NCI-H345 treated with DMSO at 0.1 percent for 48 hours (cell line): Measurements from ENCODE around the gene ZBTB46.
"Not testable (repeated sequence)": the region's sequence is repeated elsewhere in the genome, so short reads cannot be mapped to it uniquely, and the experiment has no call there.

Experiments used
- DNase-seq: peaks from one replicate; lab custom pipeline; 2025; ENCODE audit not compliant: unreplicated experiment; lab: John Stamatoyannopoulos, UW

The ZBTB46 gene, protein sequence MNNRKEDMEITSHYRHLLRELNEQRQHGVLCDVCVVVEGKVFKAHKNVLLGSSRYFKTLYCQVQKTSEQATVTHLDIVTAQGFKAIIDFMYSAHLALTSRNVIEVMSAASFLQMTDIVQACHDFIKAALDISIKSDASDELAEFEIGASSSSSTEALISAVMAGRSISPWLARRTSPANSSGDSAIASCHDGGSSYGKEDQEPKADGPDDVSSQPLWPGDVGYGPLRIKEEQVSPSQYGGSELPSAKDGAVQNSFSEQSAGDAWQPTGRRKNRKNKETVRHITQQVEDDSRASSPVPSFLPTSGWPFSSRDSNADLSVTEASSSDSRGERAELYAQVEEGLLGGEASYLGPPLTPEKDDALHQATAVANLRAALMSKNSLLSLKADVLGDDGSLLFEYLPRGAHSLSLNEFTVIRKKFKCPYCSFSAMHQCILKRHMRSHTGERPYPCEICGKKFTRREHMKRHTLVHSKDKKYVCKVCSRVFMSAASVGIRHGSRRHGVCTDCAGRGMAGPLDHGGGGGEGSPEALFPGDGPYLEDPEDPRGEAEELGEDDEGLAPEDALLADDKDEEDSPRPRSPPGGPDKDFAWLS

DNA sequence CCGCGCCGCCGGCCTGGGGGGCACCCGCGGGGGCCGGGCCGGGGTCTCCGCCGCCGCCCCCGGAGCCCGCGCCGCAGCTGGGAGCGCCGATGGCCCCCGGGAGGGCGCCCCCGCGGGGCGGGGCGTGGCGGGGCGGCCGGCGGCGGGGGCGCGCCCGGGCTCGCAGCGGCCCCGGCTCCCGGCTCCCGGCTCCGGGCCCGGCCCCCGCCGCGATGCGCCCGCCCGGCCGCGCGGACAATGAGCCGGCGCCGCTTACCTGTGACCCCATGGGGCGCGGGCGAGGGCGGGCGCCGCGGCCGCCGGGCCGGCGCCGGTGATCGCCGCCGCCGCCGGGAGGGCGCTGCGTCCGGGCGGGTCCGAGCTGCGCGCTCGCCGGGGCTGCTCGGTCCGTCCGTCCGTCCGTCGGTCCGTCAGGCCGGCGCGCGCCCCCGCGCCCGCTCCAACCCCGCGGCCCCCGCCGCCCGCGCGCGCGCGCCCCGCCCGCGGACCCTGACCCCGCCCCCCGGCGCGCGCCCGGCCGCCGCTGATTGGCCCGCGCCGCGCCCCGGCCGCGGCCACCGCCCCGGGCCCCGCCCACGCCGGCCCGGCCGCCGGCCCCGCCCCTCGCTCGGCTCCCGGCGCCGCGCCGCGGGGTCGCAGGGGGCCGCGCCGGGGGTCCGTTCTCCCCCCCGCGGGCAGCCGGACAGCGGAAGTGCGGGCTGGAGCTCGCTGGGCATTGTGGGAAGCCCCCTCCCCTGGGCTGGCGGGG, at the start of gene ZBTB46:
Gene ZBTB46, minus strand, starts transcription at position 424 of the 748 bp plus-strand sequence. CDS start 40,507 bp downstream, outside the sequence.
- DNase-seq = peak; percentile 30

DNA sequence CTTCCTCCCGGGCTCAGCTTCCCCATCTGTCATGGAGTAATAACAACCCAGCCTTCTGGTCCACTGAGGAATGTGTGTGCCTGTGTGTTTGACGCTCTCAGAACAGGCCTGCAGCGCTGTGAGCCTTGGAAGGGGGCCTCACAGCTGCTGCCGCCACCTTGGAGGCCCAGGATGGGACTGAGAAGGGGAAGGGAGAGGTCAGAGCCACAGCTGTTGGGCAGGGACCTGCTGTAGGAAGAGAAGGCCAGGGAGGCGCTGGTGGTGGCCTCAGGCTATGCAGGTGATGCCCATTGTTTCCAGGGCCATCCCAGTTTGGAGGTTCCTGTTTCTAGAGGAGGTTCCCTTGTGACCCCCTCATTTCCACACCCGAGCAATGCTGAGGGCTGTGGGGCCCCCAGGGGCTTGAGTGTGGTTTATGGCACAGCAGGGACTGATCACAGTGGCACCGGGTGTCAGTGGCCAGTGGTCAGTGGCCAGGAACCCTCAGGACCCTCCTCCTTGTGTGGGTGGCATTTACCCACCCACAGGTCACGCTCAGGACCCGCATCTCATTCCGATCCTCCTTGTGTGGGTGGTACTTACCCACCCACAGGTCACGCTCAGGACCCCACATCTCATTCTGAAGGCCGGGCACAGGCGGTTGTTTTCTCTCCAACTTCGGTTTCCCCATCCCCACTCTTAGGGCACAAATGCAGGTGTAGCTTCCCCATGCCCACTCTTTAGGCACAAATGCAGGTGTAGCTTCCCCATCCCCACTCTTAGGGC, 48.0 kb upstream of the ZBTB46 start:
- DNase-seq = no peak

DNA sequence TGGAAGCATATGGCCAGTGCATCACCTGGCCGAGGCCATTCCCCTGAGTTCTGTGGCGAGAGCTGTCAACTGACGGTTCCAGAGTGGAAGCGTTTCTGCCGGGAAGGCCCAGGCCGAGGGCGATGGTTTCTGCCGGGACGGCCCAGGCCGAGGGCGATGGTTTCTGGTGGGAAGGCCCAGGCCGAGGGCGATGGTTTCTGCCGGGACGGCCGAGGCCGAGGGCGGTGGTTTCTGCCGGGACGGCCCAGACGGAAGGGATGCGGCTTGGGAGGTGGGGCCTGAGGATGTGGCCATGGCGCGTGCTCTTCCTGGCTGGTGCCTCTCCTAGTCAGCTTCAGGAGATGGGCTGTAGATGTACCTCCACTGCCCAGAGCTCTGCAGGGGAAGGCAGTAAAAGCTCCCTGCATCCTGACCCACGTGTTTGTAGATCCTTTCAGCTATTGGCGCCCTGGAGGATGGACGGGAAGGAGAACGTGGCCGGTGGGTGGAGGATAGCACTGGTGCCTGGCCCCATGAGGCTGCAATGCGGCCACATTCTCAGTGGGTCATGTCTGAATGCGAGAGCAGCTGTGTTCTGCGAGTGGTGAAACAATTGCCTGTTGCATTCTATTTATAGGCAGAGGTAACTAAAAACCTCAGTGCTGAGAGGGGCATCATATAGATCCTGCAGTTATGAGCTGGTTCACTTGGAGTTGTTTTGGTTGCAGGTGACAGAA, 46.8 kb upstream of the ZBTB46 start:
- DNase-seq = no peak

DNA sequence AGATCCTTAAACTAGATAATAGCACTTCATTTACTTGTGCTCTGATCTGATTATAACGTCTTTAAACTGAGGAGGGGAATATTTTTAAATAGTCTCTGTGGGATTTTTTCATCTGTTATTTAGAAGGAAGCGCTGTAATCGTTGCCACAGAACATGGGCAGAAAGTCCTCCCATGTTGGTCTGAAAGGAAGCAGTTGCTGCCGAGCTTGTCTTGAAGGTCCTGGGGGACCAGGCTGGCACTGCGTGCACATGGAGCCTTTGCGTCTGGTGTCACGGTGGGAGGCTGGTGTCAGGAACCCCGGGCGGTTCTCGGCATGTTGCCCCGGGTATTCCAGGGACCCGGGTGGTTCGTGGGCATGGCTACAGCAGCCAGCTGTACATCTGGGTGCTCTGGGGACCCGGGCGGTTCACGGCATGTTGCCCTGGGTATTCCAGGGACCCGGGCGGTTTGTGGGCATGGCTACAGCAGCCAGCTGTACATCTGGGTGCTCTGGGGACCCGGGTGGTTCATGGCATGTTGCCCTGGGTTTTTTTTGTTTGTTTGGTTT, 45.5 kb upstream of the ZBTB46 start:
- DNase-seq = no peak

DNA sequence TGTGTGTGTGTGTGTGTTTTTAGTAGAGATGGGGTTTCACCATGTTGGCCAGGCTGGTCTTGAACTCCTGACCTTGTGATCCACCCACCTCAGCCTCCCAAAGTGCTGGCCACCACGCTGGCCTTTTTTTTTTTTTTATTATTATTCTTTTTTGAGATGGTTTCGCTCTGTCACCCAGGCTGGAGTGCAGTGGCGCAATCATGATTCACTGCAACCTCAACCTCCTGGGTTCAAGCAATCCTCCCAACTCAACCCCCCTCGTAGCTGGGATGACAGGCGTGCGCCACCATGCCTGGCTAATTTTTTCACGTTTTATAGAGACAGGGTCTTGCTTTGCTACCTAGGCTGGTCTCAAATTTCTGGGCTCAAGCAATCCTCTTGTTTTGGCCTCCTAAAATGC, 43.2 kb upstream of the ZBTB46 start:
- not testable (repeated sequence) for DNase-seq

DNA sequence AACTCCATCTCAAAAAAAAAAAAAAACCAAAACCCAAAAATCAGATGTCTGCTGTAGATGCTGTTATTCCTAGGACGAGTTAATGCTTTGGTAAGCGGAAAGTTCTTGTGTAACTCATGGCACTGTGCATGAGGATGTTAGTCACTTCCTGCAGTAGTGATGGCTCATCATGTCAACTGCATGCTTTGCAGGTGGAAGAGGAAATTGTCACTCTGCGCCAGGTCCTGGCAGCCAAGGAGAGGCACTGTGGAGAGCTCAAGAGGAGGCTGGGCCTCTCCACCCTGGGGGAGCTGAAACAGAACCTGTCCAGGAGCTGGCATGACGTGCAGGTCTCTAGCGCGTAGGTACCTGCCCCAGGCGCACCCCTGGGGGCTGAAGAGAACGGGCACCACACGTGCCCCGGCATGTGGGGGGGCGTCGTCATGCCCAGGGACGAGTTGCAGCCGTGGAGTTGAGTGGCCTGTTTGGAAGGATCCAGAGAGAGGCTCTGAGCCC, 42.5 kb upstream of the ZBTB46 start:
- no peak for DNase-seq

DNA sequence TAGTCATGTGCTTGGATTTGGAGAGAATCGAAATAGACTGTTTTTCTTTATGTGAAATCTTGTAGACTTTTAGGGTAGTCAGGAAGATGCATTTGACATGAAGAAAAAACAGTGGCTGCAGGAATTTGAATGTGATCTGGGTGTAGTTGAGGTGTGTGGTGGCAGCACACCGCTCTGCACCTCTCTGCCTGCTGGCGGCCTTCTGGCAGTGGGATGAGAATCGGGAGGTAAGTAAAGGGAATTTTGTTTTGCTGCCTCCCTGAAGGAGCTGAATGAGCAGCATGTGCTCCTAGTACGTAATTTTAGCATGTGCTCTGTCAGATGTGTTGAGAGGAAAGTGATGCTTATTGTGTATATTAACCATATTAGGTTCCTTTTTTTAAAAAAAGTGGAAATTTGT, 37.2 kb upstream of the ZBTB46 start:
- DNase-seq = no peak

DNA sequence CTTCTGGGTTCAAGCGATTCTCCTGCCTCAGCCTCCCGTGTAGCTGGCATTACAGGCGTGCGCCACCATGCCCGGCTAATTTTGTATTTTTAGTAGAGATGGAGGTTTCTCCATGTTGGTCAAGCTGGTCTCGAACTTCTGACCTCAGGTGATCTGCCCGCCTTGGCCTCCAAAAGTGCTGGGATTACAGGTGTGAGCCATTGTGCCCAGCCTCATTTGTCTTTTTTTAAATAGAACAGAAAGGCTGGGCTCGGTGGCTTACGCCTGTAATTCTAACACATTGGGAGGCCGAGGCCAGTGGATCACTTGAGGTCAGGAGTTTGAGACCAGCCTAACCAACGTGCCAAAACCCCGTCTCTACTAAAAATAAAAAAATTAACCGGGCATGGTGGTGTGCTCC, 36.0 kb upstream of the ZBTB46 start:
- DNase-seq = not testable (repeated sequence)

DNA sequence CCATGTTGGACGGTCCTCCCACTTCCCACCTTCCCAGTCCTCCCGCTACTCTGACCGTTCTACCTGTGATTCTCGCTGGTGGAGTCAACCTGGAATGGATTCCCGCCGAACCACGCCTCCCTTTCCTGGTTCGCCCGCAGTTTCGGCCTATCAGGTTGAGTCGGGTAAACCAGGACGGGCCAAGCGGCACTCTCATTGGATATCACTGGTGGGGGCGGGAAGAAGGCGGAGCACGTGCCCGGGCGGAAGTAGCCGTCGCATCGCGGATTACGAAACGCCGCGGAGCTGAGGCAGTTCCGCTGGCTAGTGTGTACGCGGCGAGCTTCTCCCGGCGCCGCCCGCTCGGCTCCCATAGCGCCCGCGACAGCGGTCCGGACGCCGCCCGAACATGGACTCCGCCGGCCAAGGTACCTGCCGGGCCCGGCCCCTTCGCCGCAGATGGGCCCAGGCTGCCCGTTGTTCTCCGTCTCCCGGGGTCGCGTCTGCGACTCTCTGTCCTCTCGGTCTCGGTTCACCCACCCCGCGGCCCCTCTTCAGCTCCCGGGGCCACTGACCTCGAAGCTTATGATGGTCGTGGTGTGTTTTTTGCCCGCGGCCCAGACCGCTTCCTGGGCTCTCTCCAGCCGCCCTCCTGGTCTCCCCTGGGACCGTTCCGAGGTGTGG, 34.0 kb upstream of the ZBTB46 start, which contains the start of gene TPD52L2:
Gene TPD52L2, plus strand, starts transcription at position 293 of the 663 bp plus-strand sequence. Its CDS starts 96 bp downstream, at position 389.
- DNase-seq = peak; percentile 99

DNA sequence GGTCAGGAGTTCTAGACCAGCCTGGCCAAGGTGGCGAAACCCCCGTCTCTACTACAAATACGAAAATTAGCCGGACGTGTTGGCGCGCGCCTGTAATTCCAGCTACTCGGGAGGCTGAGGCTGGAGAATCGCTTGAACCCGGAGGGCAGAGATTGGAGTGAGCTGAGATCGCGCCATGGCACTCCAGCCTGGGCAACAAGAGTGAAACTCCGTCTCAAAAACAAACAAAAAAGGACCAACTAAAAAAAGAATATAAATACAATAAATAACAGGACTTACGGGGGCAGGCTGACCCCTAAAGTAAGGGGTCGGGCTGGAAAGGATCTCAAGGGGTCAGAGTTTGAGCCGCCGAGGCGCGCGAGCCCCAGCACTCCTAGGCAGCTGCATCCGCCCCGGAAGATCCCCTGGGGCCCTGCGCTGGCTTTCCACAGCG, 33.5 kb upstream of the ZBTB46 start:
- DNase-seq = no peak

DNA sequence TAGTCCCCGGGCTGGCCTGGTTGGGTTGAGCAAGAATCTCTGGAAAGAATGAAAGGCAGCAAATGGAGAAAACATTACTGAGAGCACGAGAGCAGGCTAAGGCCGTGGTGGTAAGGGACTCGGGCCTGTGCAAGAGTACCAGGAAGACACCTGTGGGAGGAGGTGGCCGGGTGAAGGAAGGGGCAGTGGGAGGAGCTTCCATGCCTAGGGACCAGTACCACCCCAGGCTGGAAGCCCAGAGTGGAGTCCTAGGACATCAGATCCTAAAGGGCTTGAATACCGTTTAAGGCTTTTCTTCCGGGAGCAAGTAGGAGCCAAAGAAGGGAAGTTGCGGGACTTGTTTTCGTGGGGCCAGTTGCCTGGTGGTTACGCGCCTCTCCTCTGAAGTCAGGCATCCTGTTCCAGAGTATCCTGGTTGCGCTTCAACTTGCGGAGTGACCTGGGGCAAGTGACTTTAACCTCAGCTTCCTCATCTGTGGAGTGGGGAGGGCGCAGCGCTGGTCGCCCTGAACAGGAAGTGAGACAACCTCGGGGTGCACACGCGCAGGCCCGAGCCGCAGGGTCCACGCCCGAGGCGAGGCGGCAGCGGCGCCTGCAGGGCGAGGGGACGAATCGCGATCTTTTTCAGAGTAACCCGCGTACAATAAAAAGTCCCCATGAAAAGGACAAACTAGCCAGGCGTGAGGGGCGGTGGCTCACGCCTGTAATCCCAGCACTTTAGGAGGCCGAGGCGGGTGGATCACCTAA, 32.9 kb upstream of the ZBTB46 start:
- DNase-seq = peak; percentile 61

DNA sequence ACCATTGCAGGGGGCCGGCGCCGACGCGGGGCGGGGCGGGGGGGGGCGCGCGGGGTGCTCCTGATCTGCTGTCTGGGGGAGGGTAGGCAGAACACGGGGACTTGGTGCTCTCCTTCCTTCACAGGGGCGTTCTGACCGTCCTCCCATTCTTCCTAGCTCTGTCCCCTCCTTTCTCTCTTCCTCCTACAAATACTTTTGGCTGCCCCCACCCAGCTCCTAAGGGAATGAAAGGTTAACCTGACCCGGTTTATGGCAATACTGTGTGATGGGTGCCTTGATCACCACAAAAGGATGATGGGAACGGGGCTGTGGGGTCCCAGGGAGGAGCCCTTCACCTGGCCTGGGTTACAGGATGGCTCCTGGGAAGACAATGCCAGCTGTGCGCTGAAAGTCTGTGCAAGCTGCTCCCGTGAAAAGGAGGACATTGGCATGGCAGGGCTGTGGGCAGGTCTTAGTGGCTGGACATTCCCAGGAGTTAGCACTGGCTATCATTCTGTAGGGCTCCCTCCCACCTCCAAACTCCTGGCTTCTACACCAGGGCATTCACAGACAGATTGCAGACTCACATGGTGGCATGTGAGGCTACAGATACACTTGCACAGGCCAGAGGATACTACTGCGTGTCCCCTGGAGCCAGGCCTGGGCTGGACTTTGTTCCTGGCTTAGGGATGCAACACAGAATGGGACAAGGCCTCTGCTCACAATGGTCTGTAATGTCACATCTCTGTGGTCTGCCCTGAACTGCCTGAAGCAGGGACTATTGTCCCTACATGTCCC, 32.1 kb upstream of the ZBTB46 start:
- DNase-seq = no peak

DNA sequence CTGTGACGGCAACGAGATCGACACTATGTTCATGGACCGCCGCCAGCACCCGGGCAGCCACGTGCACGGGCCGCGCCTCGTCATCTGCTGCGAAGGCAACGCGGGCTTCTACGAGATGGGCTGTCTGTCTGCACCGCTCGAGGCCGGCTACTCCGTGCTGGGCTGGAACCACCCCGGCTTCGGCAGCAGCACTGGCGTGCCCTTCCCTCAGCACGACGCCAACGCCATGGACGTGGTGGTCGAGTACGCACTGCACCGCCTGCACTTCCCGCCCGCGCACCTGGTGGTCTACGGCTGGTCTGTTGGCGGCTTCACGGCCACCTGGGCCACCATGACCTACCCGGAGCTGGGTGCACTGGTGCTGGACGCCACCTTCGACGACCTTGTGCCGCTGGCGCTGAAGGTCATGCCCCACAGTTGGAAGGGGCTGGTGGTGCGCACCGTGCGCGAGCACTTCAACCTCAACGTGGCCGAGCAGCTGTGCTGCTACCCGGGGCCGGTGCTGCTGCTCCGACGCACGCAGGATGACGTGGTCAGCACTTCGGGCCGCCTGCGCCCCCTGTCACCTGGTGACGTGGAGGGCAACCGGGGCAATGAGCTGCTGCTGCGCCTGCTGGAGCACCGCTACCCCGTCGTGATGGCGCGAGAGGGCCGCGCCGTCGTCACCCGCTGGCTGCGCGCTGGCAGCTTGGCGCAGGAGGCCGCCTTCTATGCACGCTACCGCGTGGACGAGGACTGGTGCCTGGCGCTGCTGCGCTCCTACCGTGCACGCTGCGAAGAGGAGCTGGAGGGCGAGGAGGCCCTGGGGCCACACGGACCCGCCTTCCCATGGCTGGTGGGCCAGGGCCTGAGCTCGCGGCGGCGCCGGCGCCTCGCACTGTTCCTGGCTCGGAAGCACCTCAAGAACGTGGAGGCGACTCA, 31.2 kb upstream of the ZBTB46 start:
- no peak for DNase-seq

DNA sequence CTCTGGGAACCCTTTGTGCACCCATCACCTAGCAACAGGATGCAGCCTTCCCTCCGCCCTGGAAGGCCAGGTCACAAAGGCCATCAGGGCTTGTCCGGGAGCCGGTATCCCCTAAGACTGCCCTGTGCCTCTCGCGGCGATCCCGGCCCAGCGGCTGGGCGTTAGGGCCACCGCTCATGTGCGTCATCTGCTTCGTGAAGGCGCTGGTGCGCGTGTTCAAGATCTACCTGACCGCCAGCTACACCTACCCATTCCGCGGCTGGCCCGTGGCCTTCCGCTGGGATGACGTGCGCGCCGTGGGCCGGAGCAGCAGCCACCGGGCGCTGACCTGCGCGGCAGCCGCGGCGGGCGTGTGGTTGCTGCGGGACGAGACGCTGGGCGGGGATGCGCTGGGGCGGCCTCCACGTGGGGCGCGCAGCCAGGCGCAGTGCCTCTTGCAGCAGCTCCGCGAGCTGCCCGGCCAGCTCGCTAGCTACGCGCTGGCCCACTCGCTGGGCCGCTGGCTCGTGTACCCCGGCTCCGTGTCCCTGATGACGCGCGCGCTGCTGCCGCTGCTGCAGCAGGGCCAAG, 30.4 kb upstream of the ZBTB46 start, which contains the start of gene ABHD16B:
Gene ABHD16B, plus strand, starts transcription at position 134 of the 570 bp plus-strand sequence. Its CDS starts 43 bp downstream, at position 177.
- DNase-seq = no peak

DNA sequence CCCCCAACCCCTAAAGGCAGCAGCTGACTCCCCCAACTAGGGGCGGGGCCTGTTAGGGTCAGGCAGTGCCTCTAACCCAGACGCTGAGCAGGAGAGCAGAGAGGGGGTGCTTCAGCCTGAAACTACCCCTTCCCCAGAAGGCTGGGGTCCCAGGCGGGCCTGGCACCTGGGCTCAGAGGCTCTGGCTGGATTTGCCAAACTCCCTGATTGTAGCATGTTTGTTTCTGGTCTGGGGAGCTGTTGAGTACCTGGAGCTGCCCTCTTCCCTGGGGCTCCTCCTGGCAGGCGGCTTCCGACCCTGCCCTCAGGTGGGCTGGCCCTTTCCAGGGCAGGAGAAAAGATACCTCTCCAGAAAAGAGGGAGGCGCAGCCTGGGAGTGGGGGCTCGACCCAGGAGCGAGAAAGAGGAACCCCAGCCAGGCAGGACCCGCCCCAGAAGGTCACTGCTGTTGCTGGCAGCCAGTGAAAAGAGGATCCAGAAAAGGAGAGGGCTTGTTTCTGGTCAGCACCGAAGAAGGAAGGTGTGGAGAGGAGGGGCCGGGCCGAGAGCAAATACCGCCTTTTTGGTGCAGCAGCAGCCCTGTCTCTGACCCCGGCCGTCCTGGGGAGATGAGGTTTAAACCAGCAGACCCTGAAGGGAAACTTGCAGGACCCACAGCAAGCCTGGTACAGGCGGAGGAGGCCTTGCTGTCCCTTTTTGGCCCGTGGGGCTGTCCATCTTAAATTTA, 29.4 kb upstream of the ZBTB46 start:
- no peak for DNase-seq
